OCI-LY1 (cell line): Measurements from ENCODE around the gene KIRREL3.

Experiments
- H2AFZ ChIP-seq: fragments of 200-600 bp; sonication (generic), shearing (Covaris generic); 2 replicates; pipeline ENCODE4 v1.6.0; 2014; ENCODE audit warnings: antibody characterized with exemption, mild to moderate bottlenecking, low read length
- H3F3A ChIP-seq: fragments of 200-600 bp; sonication (generic), shearing (Covaris generic); 2 replicates; pipeline ENCODE4 v1.6.0; 2014; ENCODE audit warnings: mild to moderate bottlenecking, antibody characterized with exemption, low read length, moderate library complexity; ENCODE audit not compliant: insufficient read depth
- H3K27ac ChIP-seq: fragments of 200-600 bp; sonication (generic); 2 replicates; pipeline ENCODE4 v1.5.1; 2014; ENCODE audit warnings: low read length, mixed run types, mild to moderate bottlenecking, low read depth; ENCODE audit not compliant: poor library complexity, severe bottlenecking
- H3K27me3 ChIP-seq: fragments of 200-600 bp; sonication (generic); 2 replicates; pipeline ENCODE4 v1.6.0; 2014; ENCODE audit warnings: antibody characterized with exemption, mild to moderate bottlenecking, low read length, moderate library complexity; ENCODE audit not compliant: insufficient read depth
- H3K36me3 ChIP-seq: fragments of 200-600 bp; sonication (generic); 2 replicates; pipeline ENCODE4 v1.6.1; 2014; ENCODE audit warnings: mild to moderate bottlenecking, antibody characterized with exemption, low read length, moderate library complexity, mixed read lengths; ENCODE audit not compliant: insufficient read depth
- H3K4me1 ChIP-seq: fragments of 200-600 bp; sonication (generic); 2 replicates; pipeline ENCODE4 v1.5.1; 2014; ENCODE audit warnings: mild to moderate bottlenecking, low read length, moderate library complexity; ENCODE audit not compliant: insufficient read depth, severe bottlenecking
- H3K4me2 ChIP-seq: fragments of 200-600 bp; sonication (generic), shearing (Covaris generic); 2 replicates; pipeline ENCODE4 v1.6.1; 2014; ENCODE audit warnings: low read length
- H3K4me3 ChIP-seq: fragments of 200-600 bp; sonication (generic); 2 replicates; pipeline ENCODE4 v1.5.1; 2014; ENCODE audit warnings: low read length, low read depth, mild to moderate bottlenecking, mixed read lengths; ENCODE audit not compliant: poor library complexity, severe bottlenecking
- H3K79me2 ChIP-seq: fragments of 200-600 bp; shearing (Covaris generic); 2 replicates; pipeline ENCODE4 v1.6.1; 2016; ENCODE audit warnings: mixed run types, low read length, mixed read lengths; ENCODE audit not compliant: insufficient read depth
- H3K9ac ChIP-seq: fragments of 200-600 bp; sonication (generic), shearing (Covaris generic); 2 replicates; pipeline ENCODE4 v1.6.1; 2014; ENCODE audit warnings: mild to moderate bottlenecking, low read length, mixed read lengths
- H3K9me2 ChIP-seq: fragments of 200-600 bp; sonication (generic), shearing (Covaris generic); 2 replicates; pipeline ENCODE4 v1.6.1; 2014; ENCODE audit warnings: low read depth, mild to moderate bottlenecking, low read length, mixed read lengths
- H3K9me3 ChIP-seq: fragments of 200-600 bp; shearing (Covaris generic); 2 replicates; pipeline ENCODE4 v1.6.1; 2014; ENCODE audit warnings: low read length, mixed read lengths
- H4K20me1 ChIP-seq: fragments of 200-600 bp; sonication (generic), shearing (Covaris generic); 2 replicates; pipeline ENCODE4 v1.6.0; 2016; ENCODE audit warnings: mild to moderate bottlenecking, low read length; ENCODE audit not compliant: insufficient read depth
- CTCF ChIP-seq: fragments of 200-600 bp; sonication (generic), shearing (Covaris generic); IDR thresholded peaks from 2 replicates; pipeline ENCODE4 v1.5.1; 2017; ENCODE audit warnings: mild to moderate bottlenecking, antibody characterized with exemption, low read length, moderate library complexity, mixed read lengths
- EZH2 ChIP-seq: fragments of 200-600 bp; sonication (generic), shearing (Covaris generic); IDR thresholded peaks from 2 replicates; pipeline ENCODE4 v1.8.0; 2017; ENCODE audit warnings: borderline replicate concordance, mixed run types, mild to moderate bottlenecking, antibody characterized with exemption, low read length, moderate library complexity, mixed read lengths

Gene KIRREL3

GRCh38 chr11:126495281-126496220 lies 505.0 kb downstream of the KIRREL3 start:
- Histone ChIP-seq H3K9ac (no peak overlapping the region), H2AFZ (no peak overlapping the region), H3K4me3 (no peak overlapping the region), H3K9me2 (no peaks in the 10 kb centered on the region), H3K27me3 (no peaks in the 10 kb centered on the region), H3K27ac (no peak overlapping the region), H3K79me2 (no peaks in the 10 kb centered on the region), H3K36me3 (no peaks in the 10 kb centered on the region), H3K4me2 (no peak overlapping the region), H3K9me3 (no peaks in the 10 kb centered on the region), H4K20me1 (no peaks in the 10 kb centered on the region), H3F3A (no peaks in the 10 kb centered on the region), H3K4me1 (no peaks in the 10 kb centered on the region)
- TF ChIP-seq CTCF (no peak), EZH2 (no peak)

- Histone ChIP-seq H4K20me1 (no peaks in the 10 kb centered on the region), H3K4me3 (no peak overlapping the region), H3K27ac (no peak overlapping the region), H3F3A (no peaks in the 10 kb centered on the region), H3K4me2 (no peak overlapping the region), H3K36me3 (no peaks in the 10 kb centered on the region), H3K9ac (no peak overlapping the region), H3K9me2 (no peaks in the 10 kb centered on the region), H3K4me1 (no peaks in the 10 kb centered on the region), H3K79me2 (no peaks in the 10 kb centered on the region), H3K27me3 (no peaks in the 10 kb centered on the region), H3K9me3 (no peaks in the 10 kb centered on the region), H2AFZ (no peak overlapping the region)
- no peak for TF ChIP-seq EZH2
- no peak for TF ChIP-seq CTCF
Observed at GRCh38 chr11:126494831-126495230, 505.7 kb downstream of the KIRREL3 start.

GRCh38 chr11:126492331-126493082 lies 508.1 kb downstream of the KIRREL3 start:
- H3F3A ChIP-seq: no peaks in the 10 kb centered on the region
- H2AFZ ChIP-seq: no peak overlapping the region
- no peak overlapping the region for H3K4me3 ChIP-seq
- H3K27ac ChIP-seq: no peak overlapping the region
- no peaks in the 10 kb centered on the region for H3K9me3 ChIP-seq
- no peaks in the 10 kb centered on the region for H3K4me1 ChIP-seq
- no peak overlapping the region for H3K9ac ChIP-seq
- H4K20me1 ChIP-seq: no peaks in the 10 kb centered on the region
- H3K27me3 ChIP-seq: no peaks in the 10 kb centered on the region
- no peaks in the 10 kb centered on the region for H3K9me2 ChIP-seq
- no peaks in the 10 kb centered on the region for H3K79me2 ChIP-seq
- no peak overlapping the region for H3K4me2 ChIP-seq
- H3K36me3 ChIP-seq: no peaks in the 10 kb centered on the region
- TF ChIP-seq EZH2: no peak
- TF ChIP-seq CTCF: no peak
